K562 (cell line): ENCODE results near the gene GRWD1. TPM values are rescaled to one million over a fixed set of nuclear protein-coding genes. Genes with fewer than 3 reads are reported as not detected.

Experiments used
- BCOR ChIP-seq: fragments of 450-650 bp; IDR thresholded peaks from 2 replicates; pipeline ENCODE4 v1.6.1; 2016
- CREB1 ChIP-seq, 2 experiments: sonication (generic) in 1 of 2; formaldehyde crosslinking in 1 of 2; IDR thresholded peaks; 2 replicates each; pipeline versions ENCODE4 v1.6.1 to v1.8.0; 2012 to 2022; ENCODE audit warnings: inconsistent platforms in 1 of 2, mild to moderate bottlenecking in 1 of 2, missing genetic modification reagents in 1 of 2, moderate library complexity in 1 of 2
- FOSL1 ChIP-seq: fragments of 200-800 bp; sonication (Bioruptor generic); conservative IDR thresholded peaks from 2 replicates; pipeline ENCODE4 v1.6.1; 2016; ENCODE audit warnings: missing genetic modification characterization, missing compliant biosample characterization
- HDGF ChIP-seq: fragments of 450-650 bp; IDR thresholded peaks from 2 replicates; pipeline ENCODE4 v1.6.1; 2016
- LEF1 ChIP-seq: fragments of 450-650 bp; IDR thresholded peaks from 2 replicates; pipeline ENCODE4 v1.6.1; 2016; ENCODE audit warnings: mild to moderate bottlenecking
- POLR2A ChIP-seq: fragments of 450-650 bp; conservative IDR thresholded peaks from 2 replicates; pipeline ENCODE4 v1.6.1; 2016
- POLR3G ChIP-seq: IDR thresholded peaks from 2 replicates; pipeline ENCODE4 v1.6.1; 2011; ENCODE audit not compliant: insufficient read length, insufficient replicate concordance; ENCODE audit errors: extremely low read depth
- RFX1 ChIP-seq: fragments of 450-650 bp; IDR thresholded peaks from 2 replicates; pipeline ENCODE4 v1.6.1; 2016; ENCODE audit warnings: mild to moderate bottlenecking, moderate library complexity
- TBP ChIP-seq: optimal IDR thresholded peaks from 2 replicates; pipeline ENCODE3; 2011; ENCODE audit warnings: low read depth, low read length, improper control_type of control experiment
- TOE1 ChIP-seq, 2 experiments: fragments of 450-650 bp in 1 of 2; sonication (generic) in 1 of 2; formaldehyde crosslinking in 1 of 2; IDR thresholded peaks; 2 replicates each; pipeline versions ENCODE4 v1.7.1 to v1.8.0; 2016 to 2022; ENCODE audit warnings: borderline replicate concordance in 2 of 2, mild to moderate bottlenecking in 2 of 2, antibody characterized with exemption in 1 of 2, inconsistent platforms in 1 of 2, low read depth in 1 of 2, missing genetic modification reagents in 1 of 2, moderate library complexity in 1 of 2
- ZNF184 ChIP-seq: sonication (generic); formaldehyde crosslinking; IDR thresholded peaks from 2 replicates; pipeline ENCODE4 v1.5.0; 2020; ENCODE audit warnings: missing genetic modification reagents
- ZNF436 ChIP-seq: fragments of 250-450, 450-650 bp; sonication (Bioruptor Pico); formaldehyde crosslinking; IDR thresholded peaks from 2 replicates; pipeline ENCODE4 v1.7.0; 2020; ENCODE audit warnings: mild to moderate bottlenecking
- polyA plus RNA-seq, 8 experiments: library from polyadenylated mRNA; depleted of rRNA in 4 of 8; stranded (reverse) in 5 of 8; unstranded in 3 of 8; fragments of >200 nt; fragmentation: Nextera tagmentation in 2 of 8; fragmentation: Illumina TruSeq in 1 of 8; extraction: Ambion mirVana in 2 of 8; extraction: Trizol in 1 of 8; gene quantifications; 2 replicates each; pipeline versions ENCODE4 v1.2.1 to v1.2.3, GENCODE V29; 2011 to 2014; ENCODE audit warnings: inconsistent platforms in 1 of 8, missing spikeins in 1 of 8
- total RNA-seq, 7 experiments: library from RNA; depleted of rRNA in 6 of 7; stranded (reverse); fragments of >200 nt in 6 of 7; fragmentation: Illumina TruSeq in 2 of 7; extraction: Trizol in 2 of 7; gene quantifications; 2 replicates each; pipeline versions ENCODE4 v1.2.1 to v1.2.3, GENCODE V29; 2011 to 2021; ENCODE audit warnings: low replicate concordance in 1 of 7
- TF ChIP-seq, protein P1 (sequence below): fragments of 450-650 bp; IDR thresholded peaks from 2 replicates; pipeline ENCODE4 v1.6.1; 2017; ENCODE audit warnings: antibody characterized with exemption
- TF ChIP-seq, protein P2 (sequence below), 2 experiments: fragments of 450-650 bp in 1 of 2; sonication (generic) in 1 of 2; formaldehyde crosslinking in 1 of 2; IDR thresholded peaks in 1 of 2; conservative IDR thresholded peaks in 1 of 2; 2 replicates each; pipeline versions ENCODE4 v1.6.1 to v1.8.1; 2016 to 2023; ENCODE audit warnings: mild to moderate bottlenecking in 2 of 2, moderate library complexity in 2 of 2, inconsistent platforms in 1 of 2, missing genetic modification reagents in 1 of 2
- TF ChIP-seq, protein P3 (sequence below), 2 experiments: fragments of 450-650 bp in 1 of 2; sonication (generic) in 1 of 2; formaldehyde crosslinking; conservative IDR thresholded peaks; 2 replicates each; pipeline versions ENCODE4 v1.4.0 to v1.8.1; 2020 to 2022; ENCODE audit warnings: mild to moderate bottlenecking in 1 of 2, missing genetic modification reagents in 1 of 2
- TF ChIP-seq, protein P4 (sequence below): fragments of 250-450 bp; sonication (Bioruptor Pico); IDR thresholded peaks from 2 replicates; pipeline ENCODE4 v1.8.0; 2022; ENCODE audit warnings: inconsistent platforms
- TF ChIP-seq, protein P5 (sequence below): fragments of 150-350 bp; IDR thresholded peaks from 2 replicates; pipeline ENCODE4 v1.6.1; 2014; ENCODE audit warnings: low read depth, mild to moderate bottlenecking, low read length, borderline replicate concordance

Gene GRWD1
- total and polyA plus RNA-seq, 9 of the 15 experiments (the other 6 are each of a cell fraction or from before 2014, with no cell fraction given): 1.5 to 87.2 (median 24.5) TPM

DNA sequence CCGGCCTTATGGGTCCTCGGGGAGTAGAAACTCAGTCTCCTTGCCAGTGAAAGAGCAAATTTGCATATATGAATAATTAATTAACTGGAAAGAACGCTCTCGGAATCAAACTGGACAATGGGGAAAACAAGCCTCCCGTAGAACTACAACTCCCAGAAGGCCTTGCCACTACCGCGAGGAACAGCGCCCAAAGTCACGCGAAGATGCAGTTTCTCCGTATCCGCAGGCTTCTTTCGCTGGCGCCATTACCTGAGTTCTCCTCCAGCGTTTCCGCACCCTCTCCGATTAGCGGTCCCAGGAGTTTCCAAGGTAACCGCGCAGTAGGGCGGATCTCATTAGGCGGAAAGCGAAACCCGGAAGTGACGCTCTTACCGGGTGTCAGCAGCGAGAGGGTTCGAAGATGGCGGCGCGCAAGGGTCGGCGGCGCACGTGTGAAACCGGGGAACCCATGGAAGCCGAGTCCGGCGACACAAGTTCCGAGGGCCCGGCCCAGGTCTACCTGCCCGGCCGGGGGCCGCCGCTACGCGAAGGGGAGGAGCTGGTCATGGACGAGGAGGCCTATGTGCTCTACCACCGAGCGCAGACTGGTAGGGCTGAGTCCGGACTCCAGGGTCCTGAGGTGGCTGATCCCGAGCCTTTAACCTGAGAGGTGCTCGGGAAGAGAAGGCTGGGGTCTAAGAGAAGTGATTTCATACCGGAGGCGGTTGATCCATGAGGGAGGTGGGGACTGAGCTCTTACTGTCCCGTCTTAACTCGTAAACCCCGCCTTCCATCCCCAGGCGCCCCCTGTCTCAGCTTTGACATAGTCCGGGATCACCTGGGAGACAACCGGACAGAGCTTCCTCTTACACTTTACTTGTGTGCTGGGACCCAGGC is at the start of gene GRWD1 (continued):
- peak; percentile 92 for TF ChIP-seq RFX1
- 0 out of 2 replicates have a peak, but pooled peaks have one; percentile 45 for TF ChIP-seq ZNF436
- no peak for TF ChIP-seq LEF1
- TF ChIP-seq, protein P1, sequence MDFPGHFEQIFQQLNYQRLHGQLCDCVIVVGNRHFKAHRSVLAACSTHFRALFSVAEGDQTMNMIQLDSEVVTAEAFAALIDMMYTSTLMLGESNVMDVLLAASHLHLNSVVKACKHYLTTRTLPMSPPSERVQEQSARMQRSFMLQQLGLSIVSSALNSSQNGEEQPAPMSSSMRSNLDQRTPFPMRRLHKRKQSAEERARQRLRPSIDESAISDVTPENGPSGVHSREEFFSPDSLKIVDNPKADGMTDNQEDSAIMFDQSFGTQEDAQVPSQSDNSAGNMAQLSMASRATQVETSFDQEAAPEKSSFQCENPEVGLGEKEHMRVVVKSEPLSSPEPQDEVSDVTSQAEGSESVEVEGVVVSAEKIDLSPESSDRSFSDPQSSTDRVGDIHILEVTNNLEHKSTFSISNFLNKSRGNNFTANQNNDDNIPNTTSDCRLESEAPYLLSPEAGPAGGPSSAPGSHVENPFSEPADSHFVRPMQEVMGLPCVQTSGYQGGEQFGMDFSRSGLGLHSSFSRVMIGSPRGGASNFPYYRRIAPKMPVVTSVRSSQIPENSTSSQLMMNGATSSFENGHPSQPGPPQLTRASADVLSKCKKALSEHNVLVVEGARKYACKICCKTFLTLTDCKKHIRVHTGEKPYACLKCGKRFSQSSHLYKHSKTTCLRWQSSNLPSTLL: no peak
- TF ChIP-seq POLR3G: no peak
- TF ChIP-seq BCOR: no peak
- TF ChIP-seq FOSL1 (tag): peak; percentile 53
- TF ChIP-seq TBP: peak; percentile 59
- TF ChIP-seq TOE1 (IDR thresholded peaks at IDR 0.05; ENCODE audit: borderline replicate concordance): 0 out of 2 replicates have a peak, but pooled peaks have one; percentile 18
- TF ChIP-seq TOE1 (CRISPR knock-in tag; IDR thresholded peaks at IDR 0.05; ENCODE audit: borderline replicate concordance, low read depth): no peak
- TF ChIP-seq POLR2A: peak; percentile 89
- TF ChIP-seq ZNF184 (CRISPR knock-in tag): no peak
- TF ChIP-seq, protein P2, sequence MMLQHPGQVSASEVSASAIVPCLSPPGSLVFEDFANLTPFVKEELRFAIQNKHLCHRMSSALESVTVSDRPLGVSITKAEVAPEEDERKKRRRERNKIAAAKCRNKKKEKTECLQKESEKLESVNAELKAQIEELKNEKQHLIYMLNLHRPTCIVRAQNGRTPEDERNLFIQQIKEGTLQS (IDR thresholded peaks at IDR 0.05): no peak
- TF ChIP-seq, protein P2 (CRISPR knock-in tag; conservative IDR thresholded peaks at IDR 0.05): no peak; the same call in 1 of the 2 replicates
- TF ChIP-seq, protein P3, sequence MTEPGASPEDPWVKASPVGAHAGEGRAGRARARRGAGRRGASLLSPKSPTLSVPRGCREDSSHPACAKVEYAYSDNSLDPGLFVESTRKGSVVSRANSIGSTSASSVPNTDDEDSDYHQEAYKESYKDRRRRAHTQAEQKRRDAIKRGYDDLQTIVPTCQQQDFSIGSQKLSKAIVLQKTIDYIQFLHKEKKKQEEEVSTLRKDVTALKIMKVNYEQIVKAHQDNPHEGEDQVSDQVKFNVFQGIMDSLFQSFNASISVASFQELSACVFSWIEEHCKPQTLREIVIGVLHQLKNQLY (CRISPR knock-in tag; conservative IDR thresholded peaks at IDR 0.05): 0 out of 4 replicates have a peak, but pooled peaks of 1 of the 2 experiments have one; percentile 42
- no peak for TF ChIP-seq HDGF
- TF ChIP-seq, protein P4, sequence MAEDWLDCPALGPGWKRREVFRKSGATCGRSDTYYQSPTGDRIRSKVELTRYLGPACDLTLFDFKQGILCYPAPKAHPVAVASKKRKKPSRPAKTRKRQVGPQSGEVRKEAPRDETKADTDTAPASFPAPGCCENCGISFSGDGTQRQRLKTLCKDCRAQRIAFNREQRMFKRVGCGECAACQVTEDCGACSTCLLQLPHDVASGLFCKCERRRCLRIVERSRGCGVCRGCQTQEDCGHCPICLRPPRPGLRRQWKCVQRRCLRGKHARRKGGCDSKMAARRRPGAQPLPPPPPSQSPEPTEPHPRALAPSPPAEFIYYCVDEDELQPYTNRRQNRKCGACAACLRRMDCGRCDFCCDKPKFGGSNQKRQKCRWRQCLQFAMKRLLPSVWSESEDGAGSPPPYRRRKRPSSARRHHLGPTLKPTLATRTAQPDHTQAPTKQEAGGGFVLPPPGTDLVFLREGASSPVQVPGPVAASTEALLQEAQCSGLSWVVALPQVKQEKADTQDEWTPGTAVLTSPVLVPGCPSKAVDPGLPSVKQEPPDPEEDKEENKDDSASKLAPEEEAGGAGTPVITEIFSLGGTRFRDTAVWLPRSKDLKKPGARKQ (CRISPR knock-in tag): no peak
- TF ChIP-seq, protein P5, sequence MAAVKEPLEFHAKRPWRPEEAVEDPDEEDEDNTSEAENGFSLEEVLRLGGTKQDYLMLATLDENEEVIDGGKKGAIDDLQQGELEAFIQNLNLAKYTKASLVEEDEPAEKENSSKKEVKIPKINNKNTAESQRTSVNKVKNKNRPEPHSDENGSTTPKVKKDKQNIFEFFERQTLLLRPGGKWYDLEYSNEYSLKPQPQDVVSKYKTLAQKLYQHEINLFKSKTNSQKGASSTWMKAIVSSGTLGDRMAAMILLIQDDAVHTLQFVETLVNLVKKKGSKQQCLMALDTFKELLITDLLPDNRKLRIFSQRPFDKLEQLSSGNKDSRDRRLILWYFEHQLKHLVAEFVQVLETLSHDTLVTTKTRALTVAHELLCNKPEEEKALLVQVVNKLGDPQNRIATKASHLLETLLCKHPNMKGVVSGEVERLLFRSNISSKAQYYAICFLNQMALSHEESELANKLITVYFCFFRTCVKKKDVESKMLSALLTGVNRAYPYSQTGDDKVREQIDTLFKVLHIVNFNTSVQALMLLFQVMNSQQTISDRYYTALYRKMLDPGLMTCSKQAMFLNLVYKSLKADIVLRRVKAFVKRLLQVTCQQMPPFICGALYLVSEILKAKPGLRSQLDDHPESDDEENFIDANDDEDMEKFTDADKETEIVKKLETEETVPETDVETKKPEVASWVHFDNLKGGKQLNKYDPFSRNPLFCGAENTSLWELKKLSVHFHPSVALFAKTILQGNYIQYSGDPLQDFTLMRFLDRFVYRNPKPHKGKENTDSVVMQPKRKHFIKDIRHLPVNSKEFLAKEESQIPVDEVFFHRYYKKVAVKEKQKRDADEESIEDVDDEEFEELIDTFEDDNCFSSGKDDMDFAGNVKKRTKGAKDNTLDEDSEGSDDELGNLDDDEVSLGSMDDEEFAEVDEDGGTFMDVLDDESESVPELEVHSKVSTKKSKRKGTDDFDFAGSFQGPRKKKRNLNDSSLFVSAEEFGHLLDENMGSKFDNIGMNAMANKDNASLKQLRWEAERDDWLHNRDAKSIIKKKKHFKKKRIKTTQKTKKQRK: no peak
- TF ChIP-seq CREB1 (IDR thresholded peaks at IDR 0.05): peak; percentile 91
- peak; percentile 92 for TF ChIP-seq CREB1 (CRISPR knock-in tag; IDR thresholded peaks at IDR 0.05)
